IPS DF 4.7 (cell line): ENCODE data around the gene CAVIN2.
"Not testable (repeated sequence)": the region's sequence is repeated elsewhere in the genome, so short reads cannot be mapped to it uniquely, and the experiment has no call there.

ENCODE experiments used
- DNase-seq: peaks from one replicate; pipeline ENCODE4 v3.0.0-alpha.2; 2013; ENCODE audit warnings: low spot score; ENCODE audit errors: extremely low read depth

The CAVIN2 gene

DNA sequence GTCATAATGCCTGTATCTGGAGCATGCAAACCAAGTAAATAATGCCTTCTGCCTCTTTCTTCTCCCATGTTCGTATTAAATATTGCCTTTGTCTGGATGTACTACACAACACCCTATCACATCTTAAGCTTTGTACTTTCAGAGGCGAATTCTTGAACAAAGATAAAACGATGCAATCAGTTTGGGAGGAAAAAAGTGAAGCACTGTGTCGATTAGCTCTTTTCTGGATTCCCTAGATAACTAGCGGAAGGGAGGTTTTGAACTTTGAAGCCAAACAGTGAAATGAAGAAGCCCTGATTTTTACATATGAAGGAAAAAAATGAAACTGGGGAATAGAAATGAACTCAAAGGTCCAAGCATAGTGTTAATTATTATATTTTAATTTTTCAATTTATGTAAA, 44.7 kb downstream of the CAVIN2 start:
- no peak for DNase-seq

DNA sequence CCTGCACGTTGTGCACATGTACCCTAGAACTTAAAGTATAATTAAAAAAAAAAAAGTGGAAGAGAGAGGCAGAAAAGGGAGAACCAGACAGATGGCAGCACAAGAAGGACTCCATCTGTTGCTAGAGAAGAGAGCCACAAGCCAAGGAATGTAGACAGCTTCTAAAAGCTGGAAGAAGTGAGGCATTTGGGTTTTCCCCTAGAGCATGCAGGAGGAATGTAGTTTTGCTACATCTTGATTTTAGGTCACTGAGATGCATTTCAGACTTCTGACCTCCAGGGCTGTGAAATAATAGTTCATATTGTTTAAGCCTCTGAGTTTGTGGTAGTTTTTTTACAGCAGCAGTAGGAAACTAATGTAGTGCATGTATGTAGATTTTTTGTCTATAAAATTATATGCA, 46.0 kb downstream of the CAVIN2 start:
- DNase-seq, result no peak

DNA sequence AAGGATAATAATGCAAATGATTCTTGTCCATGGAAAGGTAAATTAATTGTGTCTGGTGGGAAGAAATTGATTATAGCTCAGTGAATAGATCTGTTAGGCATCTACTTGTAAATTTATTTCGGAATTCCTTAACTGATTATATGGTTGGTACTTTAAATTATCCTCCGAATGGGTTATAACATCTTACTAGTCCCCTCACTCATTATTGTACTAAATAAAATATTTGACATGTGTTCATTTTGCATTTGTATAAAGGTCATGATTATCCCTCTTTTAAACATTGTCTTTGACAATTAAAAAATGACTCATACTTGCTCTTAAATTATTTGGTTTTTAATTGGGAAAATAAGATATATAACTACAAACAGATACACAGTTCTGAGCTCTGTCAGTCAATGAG, 47.4 kb downstream of the CAVIN2 start:
- no peak for DNase-seq

DNA sequence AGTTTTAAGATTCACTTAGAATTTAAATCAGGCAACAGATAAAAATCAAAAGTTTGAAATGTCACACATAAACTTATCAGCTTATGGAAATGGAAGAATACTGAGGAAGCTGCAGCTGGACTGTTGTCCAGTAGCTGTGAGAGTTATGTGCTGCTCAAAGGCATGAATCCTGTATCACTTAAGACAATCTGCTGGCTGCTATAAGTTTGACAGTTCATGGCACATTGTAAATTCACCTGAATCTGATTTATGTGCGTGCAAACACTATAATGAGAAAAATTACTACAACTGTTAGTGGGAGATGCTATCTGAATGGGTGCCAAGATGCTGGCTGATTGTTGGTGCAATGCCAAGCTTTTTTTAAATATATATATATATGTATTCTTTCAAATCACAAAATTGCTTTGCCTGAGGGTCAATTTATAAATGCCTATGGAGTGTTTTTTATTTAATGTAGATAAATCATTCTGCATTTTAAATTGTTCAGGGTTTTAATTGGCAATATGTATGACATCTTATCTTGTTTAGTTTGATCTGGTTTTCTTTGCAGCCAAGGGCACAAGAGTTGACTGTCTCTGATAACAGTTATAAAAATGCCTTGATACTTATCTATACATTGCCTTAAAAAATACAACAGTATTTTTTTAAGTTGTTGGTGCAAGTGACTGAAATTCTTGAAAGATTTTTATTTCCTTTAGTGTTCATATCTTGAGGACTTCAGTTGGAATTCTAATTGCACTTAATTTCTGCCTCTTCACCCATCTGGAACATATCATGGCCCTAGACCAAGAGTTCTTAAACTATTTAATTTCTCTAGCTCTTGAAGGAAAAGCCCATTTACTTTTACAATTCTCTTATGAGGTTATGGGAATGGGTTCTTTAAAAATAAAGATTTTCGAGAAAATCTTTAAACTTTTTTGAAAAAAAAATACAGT, 48.7 kb downstream of the CAVIN2 start:
- DNase-seq, result no peak

DNA sequence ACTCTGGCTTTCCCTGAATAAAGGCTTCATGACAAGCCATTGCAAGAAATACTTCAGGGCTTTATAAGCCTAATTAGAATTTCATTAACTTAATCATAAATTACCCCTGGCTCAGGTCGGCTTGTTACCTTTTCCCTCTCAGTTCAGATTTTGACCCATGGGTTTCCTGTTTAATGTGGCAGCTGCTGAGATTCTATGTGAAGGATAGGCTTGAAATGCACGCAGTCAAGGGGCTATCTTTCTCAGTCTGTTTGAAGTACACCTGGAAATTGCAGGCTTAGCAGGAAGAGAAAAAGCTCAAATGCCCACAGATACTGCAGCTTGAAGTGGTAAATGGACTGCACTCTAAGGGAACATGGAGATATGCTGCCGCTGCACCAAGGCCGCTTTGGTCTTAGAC, 49.4 kb downstream of the CAVIN2 start:
- no peak for DNase-seq

DNA sequence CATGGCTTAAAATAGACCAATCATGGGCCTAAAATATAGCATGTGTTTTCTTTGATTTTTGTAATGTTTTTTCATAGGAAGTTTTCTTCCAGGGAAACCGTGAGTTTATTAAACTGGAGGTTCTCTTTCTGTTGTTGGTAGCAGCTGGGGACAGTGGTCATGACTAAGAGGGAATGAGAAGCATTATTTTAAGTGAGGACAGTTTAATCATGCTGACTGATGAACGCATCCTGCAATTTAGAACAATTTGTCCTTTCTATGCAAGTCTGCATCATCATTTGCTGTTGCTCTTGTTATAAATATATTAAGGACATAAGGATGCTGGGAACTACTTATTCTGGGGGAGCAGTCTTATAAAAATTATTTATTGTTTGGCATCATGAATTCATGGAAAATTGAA, 51.2 kb downstream of the CAVIN2 start:
- no peak for DNase-seq

DNA sequence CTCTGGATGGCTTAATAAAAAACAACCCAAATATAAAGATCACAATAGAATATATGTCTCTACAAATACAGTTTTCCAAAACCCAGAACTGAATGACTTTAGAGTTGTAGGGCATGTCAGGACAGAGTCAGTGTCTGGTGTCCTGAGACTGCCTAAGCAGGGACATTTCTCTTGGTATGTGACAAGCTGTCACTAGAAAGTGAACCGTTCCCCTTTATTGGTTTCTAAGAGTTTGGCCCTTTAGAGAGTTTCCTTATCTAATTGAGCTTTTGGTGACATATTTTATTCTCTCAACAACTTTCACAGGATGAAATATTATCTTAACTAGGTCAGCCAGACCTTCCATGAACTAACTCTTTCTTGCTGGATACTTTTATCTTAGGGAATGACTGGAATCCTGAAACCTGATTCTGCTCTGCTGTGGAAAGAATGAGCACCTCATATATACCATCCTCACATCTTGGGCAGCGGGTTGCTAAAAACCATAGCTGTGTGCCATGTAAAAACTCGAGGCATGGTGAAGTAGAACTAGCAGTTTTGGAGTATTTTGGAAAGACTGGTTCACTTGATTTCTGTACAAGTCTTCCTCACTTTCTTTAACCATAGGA, 54.8 kb downstream of the CAVIN2 start:
- no peak for DNase-seq

DNA sequence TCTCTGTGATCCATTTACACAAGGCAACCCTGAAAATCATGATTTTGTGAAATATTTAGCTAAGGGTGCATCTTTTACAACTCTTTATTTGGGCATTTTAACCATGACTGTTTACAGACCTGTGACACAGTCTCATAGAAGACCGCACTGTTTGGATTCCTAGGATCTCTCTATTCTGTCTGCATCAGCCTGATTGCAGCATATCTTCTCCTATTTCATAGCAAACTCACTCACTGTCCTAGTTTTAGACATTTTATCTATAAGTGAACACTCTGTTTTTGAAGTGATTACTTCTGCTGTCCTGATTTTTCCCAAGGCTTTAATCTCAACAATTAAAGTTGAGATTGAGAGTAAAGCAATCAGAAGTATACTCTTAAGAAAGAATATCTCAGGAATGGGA, 56.2 kb downstream of the CAVIN2 start:
- DNase-seq, result no peak

DNA sequence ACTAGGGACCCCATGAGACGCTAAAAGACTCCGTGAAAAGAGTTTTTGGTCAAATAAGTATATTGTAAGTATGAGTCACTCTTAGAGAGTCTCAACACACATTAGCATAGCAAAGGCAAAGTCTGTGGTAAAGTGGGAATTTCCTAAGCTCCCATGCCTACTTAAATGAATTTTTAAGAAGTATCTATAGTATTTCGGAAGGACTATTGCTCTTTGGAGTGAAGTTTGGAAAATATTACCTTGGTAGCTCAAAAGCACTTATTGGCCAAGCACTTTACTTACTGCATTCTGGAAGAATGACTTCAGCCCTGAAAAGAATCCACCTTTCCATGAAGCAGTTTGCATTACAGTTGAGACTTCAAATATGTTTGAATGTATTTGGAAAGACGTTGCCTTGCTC, 57.1 kb downstream of the CAVIN2 start:
- DNase-seq, result no peak

DNA sequence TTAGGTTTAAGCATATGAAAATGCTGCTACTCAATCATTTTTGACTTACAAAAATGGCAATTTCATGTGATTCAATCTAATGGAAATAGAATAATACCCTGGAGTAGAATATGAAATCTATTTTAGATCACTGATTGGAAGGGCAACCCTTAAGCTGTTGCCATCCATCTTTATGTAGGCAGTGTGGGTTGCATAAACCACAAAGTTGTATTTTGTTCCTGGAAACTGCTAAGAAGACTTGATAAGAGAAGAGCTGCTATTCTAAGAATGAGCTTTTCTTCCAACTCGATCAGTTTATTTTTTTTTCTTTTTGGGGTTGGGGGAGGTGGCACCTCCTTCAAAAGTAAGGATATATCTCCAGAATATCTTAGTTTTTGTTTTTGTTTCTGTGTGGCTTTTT, 60.2 kb downstream of the CAVIN2 start:
- no peak for DNase-seq

DNA sequence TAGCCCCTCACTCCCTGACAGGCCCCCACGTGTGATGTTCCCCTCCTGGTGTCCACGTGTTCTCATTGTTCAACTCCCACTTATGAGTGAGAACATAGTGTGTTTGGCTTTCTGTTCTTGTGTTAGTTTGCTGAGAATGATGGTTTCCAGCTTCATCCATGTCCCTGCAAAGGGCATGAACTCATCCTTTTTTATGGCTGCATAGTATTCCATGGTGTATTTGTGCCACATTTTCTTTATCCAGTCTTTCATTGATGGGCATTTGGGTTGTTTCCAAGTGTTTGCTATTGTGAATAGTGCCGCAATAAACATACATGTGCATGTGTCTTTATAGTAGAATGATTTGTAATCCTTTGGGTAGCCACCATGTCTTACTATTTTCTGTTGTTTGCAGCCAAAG, 61.2 kb downstream of the CAVIN2 start:
- DNase-seq, result not testable (repeated sequence)
